ENCODE data around the gene HEMGN.

GRCh38 chr9:97911528-97911927 is 26.4 kb downstream of the HEMGN start:
- TF ChIP-seq, protein P1, sequence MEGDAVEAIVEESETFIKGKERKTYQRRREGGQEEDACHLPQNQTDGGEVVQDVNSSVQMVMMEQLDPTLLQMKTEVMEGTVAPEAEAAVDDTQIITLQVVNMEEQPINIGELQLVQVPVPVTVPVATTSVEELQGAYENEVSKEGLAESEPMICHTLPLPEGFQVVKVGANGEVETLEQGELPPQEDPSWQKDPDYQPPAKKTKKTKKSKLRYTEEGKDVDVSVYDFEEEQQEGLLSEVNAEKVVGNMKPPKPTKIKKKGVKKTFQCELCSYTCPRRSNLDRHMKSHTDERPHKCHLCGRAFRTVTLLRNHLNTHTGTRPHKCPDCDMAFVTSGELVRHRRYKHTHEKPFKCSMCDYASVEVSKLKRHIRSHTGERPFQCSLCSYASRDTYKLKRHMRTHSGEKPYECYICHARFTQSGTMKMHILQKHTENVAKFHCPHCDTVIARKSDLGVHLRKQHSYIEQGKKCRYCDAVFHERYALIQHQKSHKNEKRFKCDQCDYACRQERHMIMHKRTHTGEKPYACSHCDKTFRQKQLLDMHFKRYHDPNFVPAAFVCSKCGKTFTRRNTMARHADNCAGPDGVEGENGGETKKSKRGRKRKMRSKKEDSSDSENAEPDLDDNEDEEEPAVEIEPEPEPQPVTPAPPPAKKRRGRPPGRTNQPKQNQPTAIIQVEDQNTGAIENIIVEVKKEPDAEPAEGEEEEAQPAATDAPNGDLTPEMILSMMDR (conservative IDR thresholded peaks at IDR 0.05 in 1 of 2, IDR thresholded peaks at IDR 0.05 in 1 of 2; ENCODE audit: low read depth in 1 of 2, low read length in 2 of 2), result no peak
- TF ChIP-seq EZH2 (IDR thresholded peaks at IDR 0.05; ENCODE audit: low read length, missing control alignments), result no peak
